GM10248 (cell line): ENCODE results near the gene MRPL2.

Source experiments
- CTCF ChIA-PET: fragments of 300-600 bp; sonication (Branson Sonifier 250); formaldehyde crosslinking; extraction: SDS; loops from one replicate; lab custom pipeline; 2021; ENCODE audit warnings: antibody characterized with exemption; lab: Yijun Ruan, JAX
- POLR2A ChIA-PET: fragments of 350-650 bp; sonication (Branson Sonifier 250); formaldehyde crosslinking; extraction: SDS; loops from one replicate; lab custom pipeline; 2020; ENCODE audit warnings: antibody characterized with exemption; lab: Yijun Ruan, JAX
- DNase-seq: peaks from one replicate; pipeline ENCODE4 v3.0.0; 2012; ENCODE audit errors: extremely low spot score
- CTCF ChIP-seq: IDR thresholded peaks from 2 replicates; pipeline ENCODE4 v1.5.1; 2012; ENCODE audit warnings: mild to moderate bottlenecking, low read depth; ENCODE audit errors: extremely low read depth, missing control alignments, control extremely low read depth

The MRPL2 gene

GRCh38 chr6:43020052-43020705, 39.1 kb downstream of the MRPL2 start:
- TF ChIP-seq CTCF = no peak
- DNase-seq = no peak
- CTCF ChIA-PET = interaction anchor here (1.8 kb wide), 1 partner anchor 119 kb away, joined by 6 read pairs; no protein-coding TSS in a partner anchor
- POLR2A ChIA-PET = no interaction called here

GRCh38 chr6:43019152-43019551, 40.1 kb downstream of the MRPL2 start:
- TF ChIP-seq CTCF = no peak
- ChIA-PET CTCF (no interaction called here), POLR2A (no interaction called here)
- DNase-seq = no peak

- ChIA-PET CTCF (interaction anchor here (1.2 to 1.4 kb wide), 2 partner anchors 212 to 355 kb away, joined by 3 read pairs; partner anchors contain the start of gene DNPH1), POLR2A (interaction anchor here (1.4 kb wide), 1 partner anchor 33 kb away, joined by 3 read pairs; the partner anchor contains the start of gene PPP2R5D)
- no peak for DNase-seq
- TF ChIP-seq CTCF = no peak
Measured at GRCh38 chr6:43016943-43017334, 42.3 kb downstream of the MRPL2 start.

GRCh38 chr6:43016176-43016942, 42.9 kb downstream of the MRPL2 start:
- no peak for DNase-seq
- TF ChIP-seq CTCF = no peak
- POLR2A ChIA-PET = interaction anchor here (1.4 kb wide), 1 partner anchor 32 kb away, joined by 3 read pairs; the partner anchor contains the start of gene PPP2R5D
- CTCF ChIA-PET = interaction anchor here (1.2 to 1.4 kb wide), 2 partner anchors 212 to 355 kb away, joined by 3 read pairs; partner anchors contain the start of gene DNPH1

- CTCF ChIA-PET = interaction anchor here (0.8 to 2.1 kb wide), 5 partner anchors 9 to 133 kb away, joined by 3 to 15 read pairs (median 5); partner anchors contain the start of gene PPP2R5D
- DNase-seq = no peak
Measured at GRCh38 chr6:43014434-43014909, 44.8 kb downstream of the MRPL2 start.

More at GRCh38 chr6:43014434-43014909, 44.8 kb downstream of the MRPL2 start:
- TF ChIP-seq CTCF = no peak
- POLR2A ChIA-PET = interaction anchor here (0.7 to 1.4 kb wide), 4 partner anchors 19 to 36 kb away, joined by 3 to 10 read pairs (median 4); partner anchors contain the start of gene PEX6
